ENCODE measurements around the gene TM6SF1. TPM values are rescaled to one million over a fixed set of nuclear protein-coding genes. Genes with fewer than 3 reads are reported as not detected.
A peak's percentile ranks its signal among the peaks of the same experiment; 100 is the strongest.
"Not testable (repeated sequence)": the region's sequence is repeated elsewhere in the genome, so short reads cannot be mapped to it uniquely, and the experiment has no call there.

The TM6SF1 gene
- total RNA-seq, 1 experiment from 2014 or later: not detected

GRCh38 chr15:83067638-83067962 is 39.8 kb upstream of the TM6SF1 start:
- Histone ChIP-seq H3K27me3 (ENCODE audit: low read length) (no peaks in the 10 kb centered on the region), H2AFZ (ENCODE audit: low read length) (peak overlapping the region; percentile 78), H4K20me1 (ENCODE audit: low read length) (peaks cover 32% of the 10 kb centered on the region), H3K79me2 (ENCODE audit: low read length) (peaks cover 44% of the 10 kb centered on the region), H3K9me3 (ENCODE audit: low read length) (no peaks in the 10 kb centered on the region), H3K9me2 (replicated peaks; ENCODE audit: low read length) (no peaks in the 10 kb centered on the region), H3K4me3 (ENCODE audit: low read length) (peak overlapping the region; percentile 79), H3K4me1 (ENCODE audit: insufficient read depth, low read length) (peaks cover 20% of the 10 kb centered on the region), H3F3A (ENCODE audit: low read length, unreplicated experiment) (no peaks in the 10 kb centered on the region), H3K36me3 (ENCODE audit: low read depth, low read length) (0 out of 2 replicates have a peak, but pooled peaks cover 3% of the 10 kb centered on the region), H3K4me2 (ENCODE audit: low read length) (peak overlapping the region; percentile 86), H3K9ac (ENCODE audit: low read length) (peak overlapping the region; percentile 85), H3K27ac (ENCODE audit: low read length) (peak overlapping the region; percentile 53)
- no peak for DNase-seq
- ChIA-PET POLR2A (ENCODE audit: unreplicated experiment) (interaction anchor here (0.6 kb wide), 1 partner anchor 18 kb away, joined by 3 read pairs; no protein-coding TSS in a partner anchor), CTCF (no interaction called here)
- ATAC-seq: no peak
- TF ChIP-seq, protein P1, sequence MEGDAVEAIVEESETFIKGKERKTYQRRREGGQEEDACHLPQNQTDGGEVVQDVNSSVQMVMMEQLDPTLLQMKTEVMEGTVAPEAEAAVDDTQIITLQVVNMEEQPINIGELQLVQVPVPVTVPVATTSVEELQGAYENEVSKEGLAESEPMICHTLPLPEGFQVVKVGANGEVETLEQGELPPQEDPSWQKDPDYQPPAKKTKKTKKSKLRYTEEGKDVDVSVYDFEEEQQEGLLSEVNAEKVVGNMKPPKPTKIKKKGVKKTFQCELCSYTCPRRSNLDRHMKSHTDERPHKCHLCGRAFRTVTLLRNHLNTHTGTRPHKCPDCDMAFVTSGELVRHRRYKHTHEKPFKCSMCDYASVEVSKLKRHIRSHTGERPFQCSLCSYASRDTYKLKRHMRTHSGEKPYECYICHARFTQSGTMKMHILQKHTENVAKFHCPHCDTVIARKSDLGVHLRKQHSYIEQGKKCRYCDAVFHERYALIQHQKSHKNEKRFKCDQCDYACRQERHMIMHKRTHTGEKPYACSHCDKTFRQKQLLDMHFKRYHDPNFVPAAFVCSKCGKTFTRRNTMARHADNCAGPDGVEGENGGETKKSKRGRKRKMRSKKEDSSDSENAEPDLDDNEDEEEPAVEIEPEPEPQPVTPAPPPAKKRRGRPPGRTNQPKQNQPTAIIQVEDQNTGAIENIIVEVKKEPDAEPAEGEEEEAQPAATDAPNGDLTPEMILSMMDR (conservative IDR thresholded peaks at IDR 0.05; ENCODE audit: low read depth, low read length): no peak
- TF ChIP-seq EZH2 (IDR thresholded peaks at IDR 0.05; ENCODE audit: low read length, unreplicated experiment) (no peak), EZH2phosphoT487 (IDR thresholded peaks at IDR 0.05; ENCODE audit: borderline replicate concordance, low read length) (no peak)
- no TSS peak for BruUV-seq (replicated peaks)
- intact Hi-C loops (cut with micrococcal nuclease): loop anchor here (5.0 kb wide), 1 partner anchor 140 kb away; the partner anchor contains the start of gene HDGFL3

DNA sequence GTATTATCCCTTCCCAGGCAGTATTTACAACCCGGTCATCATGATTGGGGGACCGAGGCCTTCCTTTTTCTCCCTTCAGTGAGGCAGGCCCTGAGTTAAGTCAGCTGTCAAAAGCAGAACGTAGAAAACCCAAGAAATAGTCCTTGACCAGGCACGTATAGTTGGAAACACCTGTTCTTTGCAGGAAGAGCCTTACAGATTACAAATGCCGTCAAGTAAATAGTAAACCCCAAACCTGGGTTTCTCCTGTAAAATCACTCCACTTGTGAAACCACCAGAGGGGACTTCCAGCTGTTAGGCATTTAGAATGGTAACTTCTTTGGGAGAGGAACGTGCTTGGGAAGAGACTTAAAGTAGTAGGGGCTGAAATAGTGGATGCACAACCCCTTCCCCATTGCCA is 39.4 kb upstream of the TM6SF1 start:
- CTCF ChIA-PET: no interaction called here
- intact Hi-C loops (cut with micrococcal nuclease): loop anchor here (5.0 kb wide), 1 partner anchor 139 kb away; the partner anchor contains the start of gene HDGFL3
- H3K4me1 ChIP-seq (ENCODE audit: insufficient read depth, low read length): peaks cover 20% of the 10 kb centered on the region
- TF ChIP-seq EZH2 (IDR thresholded peaks at IDR 0.05; ENCODE audit: low read length, unreplicated experiment) (no peak), EZH2phosphoT487 (IDR thresholded peaks at IDR 0.05; ENCODE audit: borderline replicate concordance, low read length) (no peak)
- H3K4me3 ChIP-seq (ENCODE audit: low read length): no peak overlapping the region
- no peak overlapping the region for H3K9ac ChIP-seq (ENCODE audit: low read length)
- H2AFZ ChIP-seq (ENCODE audit: low read length): peak overlapping the region; percentile 78
- no peak for DNase-seq
- POLR2A ChIA-PET (ENCODE audit: unreplicated experiment): no interaction called here
- no peaks in the 10 kb centered on the region for H3K27me3 ChIP-seq (ENCODE audit: low read length)
- no peaks in the 10 kb centered on the region for H3F3A ChIP-seq (ENCODE audit: low read length, unreplicated experiment)
- ATAC-seq: no peak
- BruUV-seq (replicated peaks): no TSS peak
- no peaks in the 10 kb centered on the region for H3K9me3 ChIP-seq (ENCODE audit: low read length)
- H4K20me1 ChIP-seq (ENCODE audit: low read length): peaks cover 28% of the 10 kb centered on the region
- H3K9me2 ChIP-seq (replicated peaks; ENCODE audit: low read length): no peaks in the 10 kb centered on the region
- 0 out of 2 replicates have a peak overlapping the region, but pooled peaks have one; percentile 86 for H3K4me2 ChIP-seq (ENCODE audit: low read length)
- 0 out of 2 replicates have a peak, but pooled peaks cover under 1% of the 10 kb centered on the region for H3K36me3 ChIP-seq (ENCODE audit: low read depth, low read length)
- H3K27ac ChIP-seq (ENCODE audit: low read length): no peak overlapping the region
- peaks cover 39% of the 10 kb centered on the region for H3K79me2 ChIP-seq (ENCODE audit: low read length)

DNA sequence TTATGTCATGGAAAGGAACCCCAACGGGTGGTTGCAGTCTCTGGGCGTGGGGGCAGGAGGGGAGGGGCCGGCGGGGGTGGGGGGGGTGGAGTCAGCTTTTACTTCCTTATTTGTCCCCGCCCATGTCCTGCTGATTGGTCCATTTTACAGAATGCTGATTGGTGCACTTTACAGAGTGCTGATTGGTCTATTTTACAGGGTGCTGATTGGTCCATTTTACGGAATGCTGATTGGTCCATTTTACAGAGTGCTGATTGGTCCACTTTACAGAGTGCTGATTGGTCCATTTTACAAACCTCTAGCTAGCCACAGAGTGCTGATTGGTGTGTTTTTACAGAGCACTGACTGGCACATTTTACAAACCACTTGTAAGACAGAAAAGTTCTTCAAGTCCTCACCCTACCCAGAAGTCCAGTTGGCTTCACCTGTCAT is 38.2 kb upstream of the TM6SF1 start:
- H3K9me2 ChIP-seq (replicated peaks; ENCODE audit: low read length); H3K36me3 ChIP-seq (ENCODE audit: low read depth, low read length); H3K9ac ChIP-seq (ENCODE audit: low read length); H3K27me3 ChIP-seq (ENCODE audit: low read length); H2AFZ ChIP-seq (ENCODE audit: low read length); H3K9me3 ChIP-seq (ENCODE audit: low read length); H3F3A ChIP-seq (ENCODE audit: low read length, unreplicated experiment); ATAC-seq; H3K4me3 ChIP-seq (ENCODE audit: low read length); H3K27ac ChIP-seq (ENCODE audit: low read length); H3K4me2 ChIP-seq (ENCODE audit: low read length); BruUV-seq (replicated peaks); POLR2A ChIA-PET (ENCODE audit: unreplicated experiment); CTCF ChIA-PET: not testable (repeated sequence)
- H3K79me2 ChIP-seq (ENCODE audit: low read length): peaks cover 27% of the 10 kb centered on the region
- peaks cover 16% of the 10 kb centered on the region for H4K20me1 ChIP-seq (ENCODE audit: low read length)
- peaks cover 11% of the 10 kb centered on the region; the same call in 1 of the 2 replicates for H3K4me1 ChIP-seq (ENCODE audit: insufficient read depth, low read length)
- peak; percentile 49 for DNase-seq
- intact Hi-C loops (cut with micrococcal nuclease): loop anchor here (5.0 kb wide), 1 partner anchor 138 kb away; the partner anchor contains the start of gene HDGFL3

Data from PC-3 (cell line).